Upper lobe of left lung (tissue), 6 donors: ENCODE data around the gene KCTD11. TPM values are rescaled to one million over a fixed set of nuclear protein-coding genes. Genes with fewer than 3 reads are reported as not detected.
"Not testable (repeated sequence)": the region's sequence is repeated elsewhere in the genome, so short reads cannot be mapped to it uniquely, and the experiment has no call there.

Source experiments
- ATAC-seq, 2 donors: fragments of 200-7000 bp; cut with Tn5 transposase; one replicate each; pipeline ENCODE4 v1.9.1; 2022; ENCODE audit warnings: mild to moderate bottlenecking in 2 of 2, moderate library complexity in 2 of 2; ENCODE audit not compliant: low FRiP score in 2 of 2
- DNase-seq, 2 donors: peaks; one replicate each; pipeline ENCODE4 v3.0.0-alpha.2; 2019 to 2020
- H3K27ac ChIP-seq, 4 donors: fragments of 200-600 bp; sonication (generic); one replicate each; pipeline ENCODE4 v1.5.1; 2016 to 2019
- H3K27me3 ChIP-seq, 4 donors: fragments of 200-600 bp; sonication (generic); one replicate each; pipeline ENCODE4 v1.5.1; 2017 to 2019
- H3K36me3 ChIP-seq, 4 donors: fragments of 200-600 bp; sonication (generic); one replicate each; pipeline ENCODE4 v1.5.1; 2016 to 2019
- H3K4me1 ChIP-seq, 4 donors: fragments of 200-600 bp; sonication (generic); one replicate each; pipeline ENCODE4 v1.5.1; 2018 to 2019
- H3K4me3 ChIP-seq, 4 donors: fragments of 200-600 bp; sonication (generic); one replicate each; pipeline ENCODE4 v1.5.1; 2017 to 2019; ENCODE audit warnings: mild to moderate bottlenecking in 2 of 4, moderate library complexity in 1 of 4
- H3K9me3 ChIP-seq, 4 donors: fragments of 200-600 bp; sonication (generic); one replicate each; pipeline ENCODE4 v1.5.1; 2018 to 2019
- CTCF ChIP-seq, 6 experiments: fragments of 450-650 bp in 4 of 6; fragments of 200-600 bp in 2 of 6; sonication (generic) in 2 of 6; IDR thresholded peaks; one replicate each; pipeline ENCODE4 v1.5.1; 2016 to 2019; ENCODE audit warnings: antibody characterized with exemption in 6 of 6
- EP300 ChIP-seq, 4 donors: sonication (generic); formaldehyde crosslinking; IDR thresholded peaks; one replicate each; pipeline ENCODE4 v1.5.1; 2017; ENCODE audit warnings: antibody characterized with exemption in 4 of 4, control low read depth in 2 of 4
- POLR2A ChIP-seq, 4 donors: fragments of 450-650 bp; IDR thresholded peaks; one replicate each; pipeline ENCODE4 v1.5.1; 2016 to 2017; ENCODE audit warnings: antibody characterized with exemption in 4 of 4, mild to moderate bottlenecking in 2 of 4
- POLR2AphosphoS5 ChIP-seq, 2 donors: sonication (generic); formaldehyde crosslinking; IDR thresholded peaks; one replicate each; pipeline ENCODE4 v1.5.1; 2017; ENCODE audit warnings: antibody characterized with exemption in 2 of 2
- WGBS, 2 donors: methylation state at CpG; one replicate each; pipeline ENCODE4 v1.1.5; 2017 to 2018; 5-methylcytosine and 5-hydroxymethylcytosine counted together
- total RNA-seq, 6 donors: library from RNA; depleted of rRNA in 4 of 6; stranded (reverse); fragments of >200 nt in 4 of 6; gene quantifications; one replicate each; pipeline versions ENCODE4 v1.1.0 to v1.2.1, GENCODE V29; 2016 to 2021
- donor health status: DM: no; HTN: no; CAD: no; lungs with moderate emphysema.
- donor health status: DM: no; HTN: yes; CAD: no; lungs with severe emphysema.

The KCTD11 gene
- total RNA-seq, 6 donors from 2014 or later, result 5.2 to 13.8 (median 10.5) TPM

- peak overlapping the region; percentile 74 to 95 (median 84) for H3K4me3 ChIP-seq
- peak; percentile 98 to 99 for DNase-seq
- 0% methylated on average over 31 to 41 of the region's 43 CpGs for WGBS, 2 donors
These were observed 22.5 kb upstream of the KCTD11 start for GRCh38 chr17:7329374-7329996.

GRCh38 chr17:7329997-7330637, 21.8 kb upstream of the KCTD11 start:
- ATAC-seq, result peak; percentile 83 to 86
- peaks cover 13 to 26% (median 15%) of the 10 kb centered on the region in 4 donors for H3K4me1 ChIP-seq
- TF ChIP-seq POLR2A (IDR thresholded peaks at IDR 0.05) (no peak), CTCF (IDR thresholded peaks at IDR 0.05) (no peak)
- H3K27me3 ChIP-seq, result no peaks in the 10 kb centered on the region
- peaks cover 0 to 25% (median 11%) of the 10 kb centered on the region in 4 donors for H3K36me3 ChIP-seq
- H3K9me3 ChIP-seq, result no peaks in the 10 kb centered on the region
- peak overlapping the region; percentile 80 to 94 (median 92) for H3K27ac ChIP-seq
- WGBS, 2 donors, result 1 to 2% methylated on average over 7 to 21 of the region's 34 CpGs
- H3K4me3 ChIP-seq, result peak overlapping the region; percentile 74 to 95 (median 84)
- peak; percentile 82 to 96 for DNase-seq

More at GRCh38 chr17:7329374-7329996, 22.5 kb upstream of the KCTD11 start:
- Histone ChIP-seq H3K9me3 (no peaks in the 10 kb centered on the region), H3K27me3 (no peaks in the 10 kb centered on the region), H3K27ac (peak overlapping the region; percentile 80 to 94 (median 92)), H3K36me3 (peaks cover 0 to 31% (median 17%) of the 10 kb centered on the region in 4 donors), H3K4me1 (peaks cover 13 to 26% (median 15%) of the 10 kb centered on the region in 4 donors)
- TF ChIP-seq POLR2A (IDR thresholded peaks at IDR 0.05) (peak in 3 of 4 donors; percentile 29 to 84 (median 62)), EP300 (IDR thresholded peaks at IDR 0.05) (peak in 1 of 4 donors; percentile 48), CTCF (IDR thresholded peaks at IDR 0.05) (peak in 2 of 6 experiments; percentile 9 to 27), POLR2AphosphoS5 (IDR thresholded peaks at IDR 0.05) (peak; percentile 65 to 90)
- ATAC-seq, result peak; percentile 95 to 97

DNA sequence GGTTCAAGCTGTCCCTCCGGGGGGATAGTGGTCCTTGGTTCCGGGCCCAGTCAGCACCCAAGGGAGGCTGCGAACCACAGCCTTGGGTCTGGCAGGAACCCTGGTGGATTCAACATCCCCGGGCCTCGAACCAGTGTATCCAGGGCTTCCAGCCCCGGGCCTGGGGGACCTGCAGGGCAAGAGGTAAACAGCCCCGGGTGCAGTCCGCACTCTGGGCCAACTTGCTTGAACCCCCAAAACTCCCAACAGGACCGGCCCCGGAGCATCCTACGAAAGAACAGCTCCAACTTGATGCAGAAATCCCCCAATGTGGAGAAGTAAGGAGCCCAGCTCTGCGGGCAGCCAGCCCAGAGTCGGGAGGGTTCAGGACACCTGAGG, 21.3 kb upstream of the KCTD11 start:
- ATAC-seq, result no peak
- TF ChIP-seq POLR2A (IDR thresholded peaks at IDR 0.05), result no peak
- TF ChIP-seq POLR2AphosphoS5 (IDR thresholded peaks at IDR 0.05), result no peak
- no peak for TF ChIP-seq EP300 (IDR thresholded peaks at IDR 0.05)
- TF ChIP-seq CTCF (IDR thresholded peaks at IDR 0.05), result no peak
- peak in 1 of 2 donors; percentile 50 for DNase-seq
- WGBS, 2 donors, result 61 to 90% methylated on average over 5 to 13 of the region's 13 CpGs
- Histone ChIP-seq H3K27ac (peak overlapping the region; percentile 80 to 94 (median 92)), H3K9me3 (no peaks in the 10 kb centered on the region), H3K4me3 (peak overlapping the region in 3 of 4 donors; percentile 74 to 86 (median 82)), H3K27me3 (no peaks in the 10 kb centered on the region), H3K36me3 (peaks cover 0 to 20% (median 7%) of the 10 kb centered on the region in 4 donors), H3K4me1 (peaks cover 13 to 26% (median 15%) of the 10 kb centered on the region in 4 donors)

DNA sequence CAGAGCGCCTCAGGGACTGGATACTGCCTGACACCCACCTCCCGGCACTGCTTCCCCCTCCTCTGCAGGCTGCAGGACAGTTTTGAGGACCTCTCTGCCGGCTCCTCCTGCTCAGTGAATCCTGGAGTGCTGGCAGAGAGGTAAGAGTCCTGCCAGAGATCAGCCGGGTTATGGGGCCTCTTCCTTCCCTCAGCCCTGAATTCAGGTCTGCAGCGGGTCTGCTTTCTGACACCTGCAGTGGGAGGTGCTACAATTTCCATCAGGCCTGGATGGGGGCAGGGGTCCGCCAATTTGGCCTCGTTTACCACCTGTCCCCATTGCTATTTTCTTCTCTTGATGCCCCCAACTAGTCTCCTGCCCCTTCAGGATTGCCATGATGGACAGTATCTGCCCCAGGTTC, 19.9 kb upstream of the KCTD11 start:
- Histone ChIP-seq H3K4me3 (no peak overlapping the region), H3K36me3 (peaks cover 0 to 5% (median 0%) of the 10 kb centered on the region in 4 donors), H3K9me3 (no peaks in the 10 kb centered on the region), H3K27me3 (no peaks in the 10 kb centered on the region), H3K27ac (no peak overlapping the region), H3K4me1 (peaks cover 13 to 26% (median 17%) of the 10 kb centered on the region in 4 donors)
- DNase-seq, result no peak
- TF ChIP-seq EP300 (IDR thresholded peaks at IDR 0.05), result no peak
- TF ChIP-seq POLR2A (IDR thresholded peaks at IDR 0.05), result no peak
- TF ChIP-seq POLR2AphosphoS5 (IDR thresholded peaks at IDR 0.05), result no peak
- no peak for TF ChIP-seq CTCF (IDR thresholded peaks at IDR 0.05)
- ATAC-seq, result no peak
- 41 to 59% methylated on average over 7 of the region's 7 CpGs for WGBS, 2 donors

DNA sequence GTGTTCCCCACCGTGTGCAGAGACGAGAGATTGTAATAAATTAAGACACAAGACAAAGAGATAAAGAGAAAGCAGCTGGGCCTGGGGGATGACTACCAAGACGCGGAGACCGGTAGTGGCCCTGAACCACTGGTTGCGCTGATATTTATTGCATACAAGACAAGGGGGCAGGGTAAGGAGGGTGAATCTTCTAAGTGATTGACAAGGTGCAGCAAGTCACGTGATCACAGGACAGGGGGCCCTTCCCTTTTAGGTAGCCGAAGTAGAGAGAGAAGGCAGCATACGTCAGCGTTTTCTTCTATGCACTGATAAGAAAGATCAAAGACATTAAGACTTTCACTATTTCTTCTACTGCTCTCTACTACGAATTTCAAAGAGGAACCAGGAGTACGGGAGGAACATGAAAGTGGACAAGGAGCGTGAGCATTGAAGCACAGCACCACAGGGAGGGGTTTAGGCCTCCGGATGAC, 19.3 kb upstream of the KCTD11 start:
- not testable (repeated sequence) for H3K27ac ChIP-seq, H3K9me3 ChIP-seq, DNase-seq, ATAC-seq, H3K27me3 ChIP-seq, H3K36me3 ChIP-seq, H3K4me3 ChIP-seq
- H3K4me1 ChIP-seq, result peaks cover 13 to 22% (median 17%) of the 10 kb centered on the region in 4 donors
- 37 to 43% methylated on average over 13 to 14 of the region's 14 CpGs for WGBS, 2 donors
